Right atrium auricular region (tissue), 2 donors: ENCODE data around the gene MRPL10. TPM values are rescaled to one million over a fixed set of nuclear protein-coding genes. Genes with fewer than 3 reads are reported as not detected.
A peak's percentile ranks its signal among the peaks of the same experiment; 100 is the strongest.

ENCODE experiments used
- DNase-seq: peaks from one replicate; pipeline ENCODE4 v3.0.0-alpha.2; 2019; ENCODE audit warnings: low spot score
- H3K27ac ChIP-seq, 2 donors: fragments of 200-600 bp; sonication (generic); 1 replicate in 1 of 2; 2 replicates in 1 of 2; pipeline ENCODE4 v1.5.1; 2016 to 2019
- H3K27me3 ChIP-seq, 2 donors: fragments of 200-600 bp; sonication (generic); one replicate each; pipeline versions ENCODE4 v1.5.1 to v1.6.0; 2017 to 2019
- H3K36me3 ChIP-seq: fragments of 200-600 bp; sonication (generic); one replicate; pipeline ENCODE4 v1.5.1; 2016
- H3K4me1 ChIP-seq, 2 donors: fragments of 200-600 bp; sonication (generic); one replicate each; pipeline versions ENCODE4 v1.5.1 to v1.6.0; 2017 to 2019
- H3K4me3 ChIP-seq, 2 donors: fragments of 200-600 bp; sonication (generic); 1 replicate in 1 of 2; 2 replicates in 1 of 2; pipeline ENCODE4 v1.5.1; 2017 to 2019; ENCODE audit warnings: mild to moderate bottlenecking in 1 of 2, moderate library complexity in 1 of 2
- H3K9me3 ChIP-seq, 2 donors: fragments of 200-600 bp; sonication (generic); one replicate each; pipeline ENCODE4 v1.5.1; 2019
- total RNA-seq, 2 donors: library from RNA; depleted of rRNA; stranded (reverse); fragments of >200 nt; gene quantifications; one replicate each; pipeline ENCODE4 v1.1.0, GENCODE V29; 2016
- TF ChIP-seq, protein P1 (sequence below), 2 donors: fragments of 200-600 bp; sonication (generic); IDR thresholded peaks; one replicate each; pipeline ENCODE4 v1.5.1; 2019; ENCODE audit warnings: antibody characterized with exemption in 2 of 2

The MRPL10 gene
- total RNA-seq, 2 donors from 2014 or later, result 51.8 to 61.3 TPM

- Histone ChIP-seq H3K27ac (no peak overlapping the region), H3K36me3 (peaks cover 47% of the 10 kb centered on the region), H3K4me1 (peaks cover 0 to 16% of the 10 kb centered on the region in 2 donors), H3K9me3 (no peaks in the 10 kb centered on the region), H3K4me3 (no peak overlapping the region), H3K27me3 (no peaks in the 10 kb centered on the region)
- no peak for DNase-seq
- TF ChIP-seq, protein P1, sequence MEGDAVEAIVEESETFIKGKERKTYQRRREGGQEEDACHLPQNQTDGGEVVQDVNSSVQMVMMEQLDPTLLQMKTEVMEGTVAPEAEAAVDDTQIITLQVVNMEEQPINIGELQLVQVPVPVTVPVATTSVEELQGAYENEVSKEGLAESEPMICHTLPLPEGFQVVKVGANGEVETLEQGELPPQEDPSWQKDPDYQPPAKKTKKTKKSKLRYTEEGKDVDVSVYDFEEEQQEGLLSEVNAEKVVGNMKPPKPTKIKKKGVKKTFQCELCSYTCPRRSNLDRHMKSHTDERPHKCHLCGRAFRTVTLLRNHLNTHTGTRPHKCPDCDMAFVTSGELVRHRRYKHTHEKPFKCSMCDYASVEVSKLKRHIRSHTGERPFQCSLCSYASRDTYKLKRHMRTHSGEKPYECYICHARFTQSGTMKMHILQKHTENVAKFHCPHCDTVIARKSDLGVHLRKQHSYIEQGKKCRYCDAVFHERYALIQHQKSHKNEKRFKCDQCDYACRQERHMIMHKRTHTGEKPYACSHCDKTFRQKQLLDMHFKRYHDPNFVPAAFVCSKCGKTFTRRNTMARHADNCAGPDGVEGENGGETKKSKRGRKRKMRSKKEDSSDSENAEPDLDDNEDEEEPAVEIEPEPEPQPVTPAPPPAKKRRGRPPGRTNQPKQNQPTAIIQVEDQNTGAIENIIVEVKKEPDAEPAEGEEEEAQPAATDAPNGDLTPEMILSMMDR (IDR thresholded peaks at IDR 0.05), result no peak
Observed at GRCh38 chr17:47811709-47812108, 19.6 kb downstream of the MRPL10 start.

- no peaks in the 10 kb centered on the region for H3K9me3 ChIP-seq
- peaks cover 40% of the 10 kb centered on the region for H3K36me3 ChIP-seq
- TF ChIP-seq, protein P1 (IDR thresholded peaks at IDR 0.05), result no peak
- DNase-seq, result no peak
- no peak overlapping the region for H3K4me3 ChIP-seq
- peaks cover 0 to 17% of the 10 kb centered on the region in 2 donors for H3K4me1 ChIP-seq
- H3K27me3 ChIP-seq, result no peaks in the 10 kb centered on the region
- peak overlapping the region in 1 of 2 donors; percentile 27 for H3K27ac ChIP-seq
Observed at GRCh38 chr17:47810901-47811635, 20.3 kb downstream of the MRPL10 start.

DNA sequence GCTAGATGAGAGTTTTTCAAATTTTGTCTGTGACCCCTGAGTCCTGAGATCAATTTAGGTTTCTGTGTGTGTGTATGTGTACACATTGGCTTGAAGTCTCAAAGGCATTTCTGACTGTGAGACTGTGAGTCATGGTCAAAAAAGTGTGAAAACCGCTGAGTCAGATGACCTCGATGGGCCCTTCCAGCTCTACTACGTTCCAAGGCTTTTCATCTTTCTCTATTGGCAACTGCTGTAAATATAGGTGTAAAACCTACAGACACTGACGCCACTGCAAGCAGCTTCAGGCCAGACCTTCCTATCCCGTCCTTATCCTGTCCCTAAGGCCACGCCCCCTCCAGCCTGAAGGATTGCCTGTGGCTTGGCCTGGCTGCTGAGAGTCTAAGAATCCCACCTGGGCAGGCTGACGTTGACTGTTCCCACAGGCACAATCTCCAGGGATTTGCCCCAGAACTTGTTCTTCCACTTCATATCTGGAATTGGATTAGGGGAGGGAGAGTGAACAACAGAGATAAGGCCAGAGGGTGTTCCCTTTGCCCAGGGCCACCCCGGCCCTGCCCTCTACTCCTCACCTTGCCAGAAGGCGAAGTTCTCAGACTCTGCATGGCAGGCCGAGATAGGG is 21.0 kb downstream of the MRPL10 start:
- TF ChIP-seq, protein P1 (IDR thresholded peaks at IDR 0.05), result no peak
- Histone ChIP-seq H3K36me3 (peaks cover 33% of the 10 kb centered on the region), H3K27ac (peak overlapping the region in 1 of 2 donors; percentile 27), H3K9me3 (no peaks in the 10 kb centered on the region), H3K4me3 (no peak overlapping the region), H3K4me1 (peaks cover 0 to 22% of the 10 kb centered on the region in 2 donors), H3K27me3 (no peaks in the 10 kb centered on the region)
- no peak for DNase-seq

DNA sequence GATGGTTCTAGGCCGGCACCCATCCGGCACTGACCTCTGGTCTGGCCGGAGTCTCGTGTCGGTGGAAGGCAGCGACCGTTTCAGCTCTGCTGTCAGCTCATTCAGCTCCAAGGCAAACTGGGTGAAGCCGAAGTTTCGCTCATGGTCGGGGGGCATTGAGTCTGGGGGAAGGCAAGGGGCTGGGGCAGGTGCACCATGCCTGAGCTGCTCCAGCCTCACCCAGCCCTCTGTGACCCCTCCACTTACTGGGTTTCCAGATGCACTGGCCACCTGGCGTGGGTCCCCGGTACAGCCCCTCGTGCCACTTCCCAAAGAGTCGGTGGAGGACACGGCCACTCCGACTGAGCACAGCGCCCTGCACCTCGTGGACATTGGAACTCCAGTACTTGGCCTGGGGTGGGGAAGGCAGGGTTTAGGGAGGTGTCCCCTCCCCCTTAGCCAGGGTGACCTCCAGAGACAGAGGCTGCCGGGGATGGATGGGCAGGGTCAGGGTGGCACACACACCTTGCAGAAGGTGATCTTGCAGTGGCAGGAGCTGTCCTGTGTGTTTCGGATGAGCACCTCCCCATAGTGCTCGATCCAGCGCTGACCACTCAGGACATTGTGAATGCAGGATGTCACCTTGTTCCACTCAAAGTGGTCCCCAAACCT is 22.4 kb downstream of the MRPL10 start:
- Histone ChIP-seq H3K27ac (no peak overlapping the region), H3K36me3 (peaks cover 30% of the 10 kb centered on the region), H3K9me3 (no peaks in the 10 kb centered on the region), H3K4me3 (no peak overlapping the region), H3K4me1 (peaks cover 0 to 22% of the 10 kb centered on the region in 2 donors), H3K27me3 (no peaks in the 10 kb centered on the region)
- DNase-seq, result no peak
- TF ChIP-seq, protein P1 (IDR thresholded peaks at IDR 0.05), result no peak

DNA sequence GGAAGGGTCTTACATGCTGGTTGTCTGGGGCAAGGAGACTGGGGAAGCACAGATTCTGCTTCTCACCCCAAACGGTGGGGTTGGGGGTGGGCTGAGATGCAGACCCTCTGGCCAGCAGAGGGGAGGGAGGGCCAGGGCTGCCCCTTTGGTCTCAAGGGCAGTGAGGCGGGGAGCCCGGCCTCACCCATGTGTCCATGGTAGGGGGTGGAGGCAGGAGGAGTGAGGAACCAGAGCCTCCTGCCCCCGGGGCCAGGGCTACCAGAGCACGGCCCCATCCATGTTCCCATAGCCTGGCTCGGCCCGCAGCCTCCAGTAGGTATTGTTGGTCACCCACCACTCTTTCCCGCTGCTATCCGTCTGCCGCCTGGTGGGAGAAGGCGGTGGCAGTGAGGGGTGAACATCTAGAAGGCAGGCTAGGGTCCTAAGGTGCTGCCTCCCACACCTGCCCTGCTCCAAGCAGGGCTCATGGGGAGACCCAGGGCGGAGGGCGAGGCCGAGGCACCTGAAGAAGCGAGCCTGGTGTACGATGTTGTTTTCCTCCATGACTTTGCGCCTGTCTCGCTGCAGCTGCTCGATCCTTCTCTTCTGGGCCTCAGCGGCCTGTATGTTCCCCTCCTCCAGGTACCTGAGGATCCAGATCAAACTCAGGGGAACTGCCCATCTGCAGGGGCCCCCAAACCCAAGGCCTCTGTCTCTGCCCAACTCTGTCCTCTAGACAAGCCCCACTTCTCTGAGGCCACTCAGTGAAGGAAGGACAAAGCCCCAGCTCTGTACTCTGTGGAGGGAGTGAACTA is 23.1 kb downstream of the MRPL10 start:
- DNase-seq, result no peak
- H3K4me3 ChIP-seq, result no peak overlapping the region
- H3K9me3 ChIP-seq, result no peaks in the 10 kb centered on the region
- peaks cover 0 to 22% of the 10 kb centered on the region in 2 donors for H3K4me1 ChIP-seq
- H3K36me3 ChIP-seq, result peaks cover 24% of the 10 kb centered on the region
- H3K27me3 ChIP-seq, result no peaks in the 10 kb centered on the region
- no peak overlapping the region for H3K27ac ChIP-seq
- TF ChIP-seq, protein P1 (IDR thresholded peaks at IDR 0.05), result no peak
